PC-3 (cell line): ENCODE data around the gene RNF166. TPM values are rescaled to one million over a fixed set of nuclear protein-coding genes. Genes with fewer than 3 reads are reported as not detected.

Source experiments
- ATAC-seq: fragments of 200-7000 bp; cut with Tn5 transposase; 2 replicates; pipeline ENCODE4 v1.9.1; 2020; ENCODE audit warnings: mild to moderate bottlenecking, moderate library complexity
- BruUV-seq: library from RNA; stranded (reverse); fragments of 400-500 nt; replicated peaks from 2 replicates; lab custom pipeline; 2021; lab: Mats Ljungman, UMichigan
- CTCF ChIA-PET: fragments of 300-600 bp; sonication (Branson Sonifier 250); formaldehyde crosslinking; loops from one replicate; lab custom pipeline; 2022; ENCODE audit warnings: antibody characterized with exemption; lab: Charles Lee
- POLR2A ChIA-PET: fragments of 300-600 bp; sonication (Branson Sonifier 250); formaldehyde crosslinking; loops from one replicate; lab custom pipeline; 2022; ENCODE audit warnings: antibody characterized with exemption; ENCODE audit not compliant: unreplicated experiment; lab: Charles Lee
- DNase-seq: peaks from one replicate; pipeline ENCODE4 v3.0.0-alpha.2; 2015
- H2AFZ ChIP-seq: fragments of 300-600 bp; sonication (generic); 2 replicates; pipeline ENCODE4 v1.6.0; 2016; ENCODE audit warnings: antibody characterized with exemption, low read length
- H3F3A ChIP-seq: fragments of 300-600 bp; sonication (generic); one replicate; pipeline ENCODE4 v1.6.0; 2017; ENCODE audit warnings: antibody characterized with exemption, low read length, control low read depth, mild to moderate bottlenecking; ENCODE audit not compliant: unreplicated experiment
- H3K27ac ChIP-seq: fragments of 300-600 bp; sonication (generic); 2 replicates; pipeline ENCODE4 v1.5.1; 2016; ENCODE audit warnings: mild to moderate bottlenecking, low read length
- H3K27me3 ChIP-seq: fragments of 300-600 bp; sonication (generic); 2 replicates; pipeline ENCODE4 v1.6.1; 2016; ENCODE audit warnings: low read length, mixed read lengths
- H3K36me3 ChIP-seq: fragments of 300-600 bp; sonication (generic); 2 replicates; pipeline ENCODE4 v1.6.1; 2016; ENCODE audit warnings: low read depth, mixed run types, low read length, mixed read lengths
- H3K4me1 ChIP-seq: fragments of 300-600 bp; sonication (generic); 2 replicates; pipeline ENCODE4 v1.5.1; 2016; ENCODE audit warnings: low read length; ENCODE audit not compliant: insufficient read depth
- H3K4me2 ChIP-seq: fragments of 300-600 bp; sonication (generic); 2 replicates; pipeline ENCODE4 v1.6.0; 2016; ENCODE audit warnings: low read length
- H3K4me3 ChIP-seq: fragments of 300-600 bp; sonication (generic); 2 replicates; pipeline ENCODE4 v1.5.1; 2016; ENCODE audit warnings: mild to moderate bottlenecking, low read length, mixed read lengths
- H3K79me2 ChIP-seq: fragments of 300-600 bp; sonication (generic); 2 replicates; pipeline ENCODE4 v1.6.1; 2017; ENCODE audit warnings: low read length, mixed read lengths
- H3K9ac ChIP-seq: fragments of 300-600 bp; sonication (generic); 2 replicates; pipeline ENCODE4 v1.6.0; 2016; ENCODE audit warnings: mild to moderate bottlenecking, low read length
- H3K9me2 ChIP-seq: fragments of 300-600 bp; sonication (generic); replicated peaks from 2 replicates; pipeline ENCODE4 v1.6.1; 2016; ENCODE audit warnings: mixed run types, low read length, mixed read lengths
- H3K9me3 ChIP-seq: fragments of 300-600 bp; sonication (generic); 2 replicates; pipeline ENCODE4 v1.6.1; 2016; ENCODE audit warnings: low read length, mixed read lengths
- H4K20me1 ChIP-seq: fragments of 300-600 bp; sonication (generic); 2 replicates; pipeline ENCODE4 v1.6.1; 2016; ENCODE audit warnings: low read length, mixed read lengths
- EZH2 ChIP-seq: fragments of 300-600 bp; sonication (generic); IDR thresholded peaks from one replicate; pipeline ENCODE4 v1.6.1; 2017; ENCODE audit warnings: antibody characterized with exemption, mild to moderate bottlenecking, low read length; ENCODE audit not compliant: unreplicated experiment
- EZH2phosphoT487 ChIP-seq: fragments of 300-600 bp; sonication (generic); IDR thresholded peaks from 2 replicates; pipeline ENCODE4 v1.6.1; 2018; ENCODE audit warnings: mild to moderate bottlenecking, antibody characterized with exemption, low read length, borderline replicate concordance
- intact Hi-C: fragments of 100-400 bp; cut with micrococcal nuclease; formaldehyde crosslinking; loops from 2 replicates; pipeline ENCODE4 v1.9.0; 2023
- total RNA-seq: library from RNA; depleted of rRNA; stranded (reverse); fragments of >200 nt; gene quantifications from 2 replicates; pipeline ENCODE4 v1.2.3, GENCODE V29; 2014
- TF ChIP-seq, protein P1 (sequence below): fragments of 300-600 bp; sonication (generic); conservative IDR thresholded peaks from 2 replicates; pipeline ENCODE4 v1.5.1; 2017; ENCODE audit warnings: antibody characterized with exemption, low read depth, mild to moderate bottlenecking, low read length

Gene RNF166
- total RNA-seq, 1 experiment from 2014 or later, result 28.8 TPM

DNA sequence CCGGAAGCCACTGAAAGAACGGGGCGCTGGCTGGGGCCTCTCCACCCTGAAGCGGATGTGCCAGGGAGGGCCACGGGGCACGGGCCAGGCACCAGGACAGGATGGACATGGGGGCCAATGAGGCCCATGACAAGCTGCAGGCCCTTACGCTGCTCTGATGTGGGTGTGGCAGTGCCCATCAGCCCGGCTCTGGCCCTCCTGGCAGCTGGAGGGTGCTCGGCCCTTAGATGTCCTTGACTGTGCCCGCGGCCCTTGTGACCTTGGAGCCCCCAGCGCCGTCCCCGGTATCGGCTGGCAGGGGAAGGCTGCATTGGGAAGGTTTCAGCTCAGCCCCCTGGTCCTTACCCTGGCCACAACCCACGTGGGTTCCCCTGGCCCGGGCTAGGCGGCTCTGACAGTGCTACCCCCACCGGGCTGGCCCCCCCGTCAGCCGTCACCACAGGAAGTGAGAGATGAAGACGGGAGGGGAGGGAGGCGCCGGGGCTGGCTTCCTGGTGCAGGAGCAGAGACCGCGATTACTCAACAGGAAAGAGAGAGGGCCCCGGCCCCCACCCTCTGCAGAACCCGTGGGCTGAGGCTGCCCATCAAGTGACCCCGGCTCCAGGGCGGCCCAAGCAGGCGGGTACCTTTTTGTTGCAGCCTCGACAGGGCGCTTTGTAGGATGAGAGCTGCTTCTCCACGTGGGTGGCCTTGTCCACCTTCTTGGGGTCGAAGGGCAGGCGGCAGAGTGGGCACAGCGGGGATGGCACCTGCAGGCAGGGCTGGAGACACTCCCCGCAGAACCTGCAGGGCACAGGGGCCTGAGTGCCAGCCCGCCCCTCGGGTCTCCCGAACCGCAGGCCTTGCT is 5.3 kb downstream of the RNF166 start:
- no peaks in the 10 kb centered on the region for H3K36me3 ChIP-seq
- no peaks in the 10 kb centered on the region for H3K9me3 ChIP-seq
- no peak for TF ChIP-seq EZH2phosphoT487
- TF ChIP-seq EZH2, result no peak
- no TSS peak for BruUV-seq
- peak overlapping the region; percentile 48; the same call in 1 of the 2 replicates for H3K9ac ChIP-seq
- H3F3A ChIP-seq, result no peaks in the 10 kb centered on the region
- H3K27ac ChIP-seq, result no peak overlapping the region
- H4K20me1 ChIP-seq, result no peaks in the 10 kb centered on the region
- intact Hi-C loops, result no loop called here
- no peaks in the 10 kb centered on the region for H3K9me2 ChIP-seq
- H3K4me3 ChIP-seq, result no peak overlapping the region
- H3K4me2 ChIP-seq, result peak overlapping the region; percentile 46; the same call in 1 of the 2 replicates
- DNase-seq (peak; percentile 72), ATAC-seq (peak; percentile 91)
- POLR2A ChIA-PET, result no interaction called here
- H3K4me1 ChIP-seq, result peaks cover 15% of the 10 kb centered on the region
- H2AFZ ChIP-seq, result 0 out of 2 replicates have a peak overlapping the region, but pooled peaks have one; percentile 30
- H3K27me3 ChIP-seq, result no peaks in the 10 kb centered on the region
- CTCF ChIA-PET, result no interaction called here
- peaks cover 11% of the 10 kb centered on the region for H3K79me2 ChIP-seq

DNA sequence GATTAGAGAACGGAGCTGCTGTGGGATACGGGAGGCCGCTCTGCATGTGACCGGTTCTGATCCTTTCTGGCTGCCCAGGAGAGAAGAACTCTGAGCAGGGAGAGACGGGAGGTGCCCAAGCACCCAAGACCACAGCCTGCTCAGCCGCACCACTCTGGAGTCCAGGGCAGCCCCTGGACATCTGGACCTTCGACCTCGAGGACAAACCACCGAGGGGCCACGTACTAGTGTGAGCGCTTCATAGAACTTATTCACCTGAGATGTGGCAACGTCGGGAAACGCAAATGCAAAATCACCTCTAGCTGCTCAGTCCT is 5.9 kb downstream of the RNF166 start:
- Histone ChIP-seq H3K79me2 (peaks cover 7% of the 10 kb centered on the region), H2AFZ (no peak overlapping the region), H3K4me1 (peaks cover 15% of the 10 kb centered on the region), H3K36me3 (no peaks in the 10 kb centered on the region), H3K4me3 (no peak overlapping the region), H3K9me3 (no peaks in the 10 kb centered on the region), H4K20me1 (no peaks in the 10 kb centered on the region), H3K27ac (no peak overlapping the region), H3K27me3 (no peaks in the 10 kb centered on the region), H3K9ac (peak overlapping the region; percentile 48; the same call in 1 of the 2 replicates), H3K4me2 (0 out of 2 replicates have a peak overlapping the region, but pooled peaks have one; percentile 46), H3F3A (no peaks in the 10 kb centered on the region), H3K9me2 (no peaks in the 10 kb centered on the region)
- intact Hi-C loops, result no loop called here
- ChIA-PET CTCF (no interaction called here), POLR2A (no interaction called here)
- BruUV-seq, result no TSS peak
- no peak for DNase-seq
- TF ChIP-seq, protein P1, sequence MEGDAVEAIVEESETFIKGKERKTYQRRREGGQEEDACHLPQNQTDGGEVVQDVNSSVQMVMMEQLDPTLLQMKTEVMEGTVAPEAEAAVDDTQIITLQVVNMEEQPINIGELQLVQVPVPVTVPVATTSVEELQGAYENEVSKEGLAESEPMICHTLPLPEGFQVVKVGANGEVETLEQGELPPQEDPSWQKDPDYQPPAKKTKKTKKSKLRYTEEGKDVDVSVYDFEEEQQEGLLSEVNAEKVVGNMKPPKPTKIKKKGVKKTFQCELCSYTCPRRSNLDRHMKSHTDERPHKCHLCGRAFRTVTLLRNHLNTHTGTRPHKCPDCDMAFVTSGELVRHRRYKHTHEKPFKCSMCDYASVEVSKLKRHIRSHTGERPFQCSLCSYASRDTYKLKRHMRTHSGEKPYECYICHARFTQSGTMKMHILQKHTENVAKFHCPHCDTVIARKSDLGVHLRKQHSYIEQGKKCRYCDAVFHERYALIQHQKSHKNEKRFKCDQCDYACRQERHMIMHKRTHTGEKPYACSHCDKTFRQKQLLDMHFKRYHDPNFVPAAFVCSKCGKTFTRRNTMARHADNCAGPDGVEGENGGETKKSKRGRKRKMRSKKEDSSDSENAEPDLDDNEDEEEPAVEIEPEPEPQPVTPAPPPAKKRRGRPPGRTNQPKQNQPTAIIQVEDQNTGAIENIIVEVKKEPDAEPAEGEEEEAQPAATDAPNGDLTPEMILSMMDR, result no peak
- TF ChIP-seq EZH2 (no peak), EZH2phosphoT487 (no peak)
- ATAC-seq, result no peak

DNA sequence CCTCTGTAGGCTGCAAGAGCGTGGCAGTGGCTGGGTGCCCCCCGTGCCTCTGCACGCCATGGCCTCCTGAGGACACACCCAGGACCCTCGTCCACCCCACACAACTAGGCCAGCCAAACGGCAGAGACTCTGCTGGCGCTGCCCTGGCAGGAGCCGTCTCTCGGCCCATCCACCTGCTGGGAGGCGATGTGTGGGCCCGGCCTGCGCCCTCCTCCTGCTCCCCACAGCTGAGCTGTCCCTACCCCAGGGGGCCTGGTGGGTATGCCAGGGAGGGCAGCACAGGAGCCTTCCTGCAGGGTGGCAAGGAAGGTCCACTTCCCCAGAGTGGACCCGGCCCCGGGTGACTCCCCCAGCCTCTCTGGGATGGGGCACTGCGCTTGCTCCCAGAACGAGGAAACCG is 7.0 kb downstream of the RNF166 start:
- Histone ChIP-seq H3K36me3 (no peaks in the 10 kb centered on the region), H2AFZ (no peak overlapping the region), H3K27ac (no peak overlapping the region), H3F3A (no peaks in the 10 kb centered on the region), H3K4me3 (no peak overlapping the region), H3K9me3 (no peaks in the 10 kb centered on the region), H3K79me2 (no peaks in the 10 kb centered on the region; the same call in 1 of the 2 replicates), H3K4me2 (no peak overlapping the region), H3K9me2 (no peaks in the 10 kb centered on the region), H3K9ac (no peak overlapping the region), H3K4me1 (peaks cover 11% of the 10 kb centered on the region), H4K20me1 (no peaks in the 10 kb centered on the region), H3K27me3 (no peaks in the 10 kb centered on the region)
- no peak for ATAC-seq
- ChIA-PET CTCF (no interaction called here), POLR2A (no interaction called here)
- no TSS peak for BruUV-seq
- no peak for DNase-seq
- intact Hi-C loops, result no loop called here
- TF ChIP-seq EZH2phosphoT487, result no peak
- TF ChIP-seq, protein P1, result no peak
- TF ChIP-seq EZH2, result no peak
